Activated T-cell treated with anti-CD3 and anti-CD28 coated beads, Interleukin-2, amount 50 U/mL, for 4 hours (primary cell): ENCODE results near the gene AHCY. TPM values are rescaled to one million over a fixed set of nuclear protein-coding genes. Genes with fewer than 3 reads are reported as not detected.
"Not testable (repeated sequence)": the region's sequence is repeated elsewhere in the genome, so short reads cannot be mapped to it uniquely, and the experiment has no call there.

Experiments
- ATAC-seq, 2 donors: fragments of 200-7000 bp; cut with Tn5 transposase; one replicate each; pipeline ENCODE4 v1.10.0; 2021
- DNase-seq: peaks from one replicate; pipeline ENCODE4 v3.0.0-alpha.2; 2020
- H3K27me3 Mint-ChIP-seq: one replicate; pipeline ENCODE4 v1.8.0; 2021; ENCODE audit warnings: low read depth, mixed read lengths
- H3K36me3 Mint-ChIP-seq: one replicate; pipeline ENCODE4 v1.8.0; 2022; ENCODE audit warnings: mixed read lengths; ENCODE audit not compliant: insufficient read depth
- H3K4me1 Mint-ChIP-seq: one replicate; pipeline ENCODE4 v1.8.0; 2021; ENCODE audit warnings: low read depth, mixed read lengths
- H3K4me3 Mint-ChIP-seq: one replicate; pipeline ENCODE4 v1.8.0; 2021; ENCODE audit warnings: mild to moderate bottlenecking, moderate library complexity, mixed read lengths
- H3K9me3 Mint-ChIP-seq: one replicate; pipeline ENCODE4 v1.8.0; 2021; ENCODE audit warnings: mixed read lengths
- total RNA-seq, 3 donors: library from RNA; stranded (reverse); gene quantifications; one replicate each; pipeline ENCODE4 v1.2.1, GENCODE V29; 2021

AHCY gene
- 100 to 1,000 TPM; 172 to 217 (median 189) TPM for total RNA-seq

DNA sequence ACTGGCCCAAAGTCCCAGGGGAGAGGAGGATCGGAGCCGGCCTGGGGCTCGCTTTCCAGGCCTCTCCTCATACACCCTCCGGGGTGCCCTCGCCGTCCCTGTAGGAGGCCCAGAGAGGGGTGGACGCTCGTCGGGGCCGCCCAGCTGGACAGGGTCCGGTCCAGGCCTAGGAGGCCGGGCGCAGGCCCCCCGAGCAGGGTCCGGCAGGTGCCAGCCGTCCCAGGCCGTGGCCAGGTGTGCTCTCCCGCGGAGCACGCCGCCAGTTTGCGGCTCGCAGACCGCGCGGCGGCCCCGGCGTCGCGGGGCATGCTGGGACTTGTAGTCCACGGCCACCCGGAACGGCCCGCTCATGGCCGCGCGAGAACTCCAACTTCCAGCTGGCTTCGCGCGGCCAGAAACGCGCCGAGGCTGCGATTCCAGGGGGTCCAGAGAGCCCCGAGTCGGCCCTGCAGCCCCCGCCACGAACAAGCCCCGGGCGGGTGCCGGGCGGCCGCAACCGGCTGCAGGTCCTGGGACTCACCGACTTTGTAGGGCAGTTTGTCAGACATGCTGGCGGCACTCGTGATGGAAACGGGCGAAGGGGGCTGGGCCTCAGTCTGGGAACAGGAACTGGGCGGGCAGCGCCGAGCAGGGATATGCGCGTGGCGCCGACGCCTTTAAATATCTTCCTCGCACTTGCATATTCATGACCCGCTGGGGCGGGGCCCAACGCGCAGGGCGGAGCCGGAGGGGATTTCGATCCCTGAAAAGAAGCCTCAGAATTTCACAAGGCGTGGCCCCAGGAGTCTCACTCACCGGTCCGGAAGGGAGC lies at the start of gene AHCY:
TSS of gene AHCY (minus strand) at position 633 of the 811 bp plus-strand sequence. CDS start at position 548, 85 bp downstream.
- Mint-ChIP-seq H3K4me3 (peak within 1 kb of the TSS; percentile 89), H3K9me3 (no peaks in the 10 kb centered on the region), H3K36me3 (no peaks in the 10 kb centered on the region), H3K4me1 (peaks cover 18% of the 10 kb centered on the region), H3K27me3 (no peaks in the 10 kb centered on the region)
- DNase-seq (peak; percentile 90), ATAC-seq (peak; percentile 95 to 96)

DNA sequence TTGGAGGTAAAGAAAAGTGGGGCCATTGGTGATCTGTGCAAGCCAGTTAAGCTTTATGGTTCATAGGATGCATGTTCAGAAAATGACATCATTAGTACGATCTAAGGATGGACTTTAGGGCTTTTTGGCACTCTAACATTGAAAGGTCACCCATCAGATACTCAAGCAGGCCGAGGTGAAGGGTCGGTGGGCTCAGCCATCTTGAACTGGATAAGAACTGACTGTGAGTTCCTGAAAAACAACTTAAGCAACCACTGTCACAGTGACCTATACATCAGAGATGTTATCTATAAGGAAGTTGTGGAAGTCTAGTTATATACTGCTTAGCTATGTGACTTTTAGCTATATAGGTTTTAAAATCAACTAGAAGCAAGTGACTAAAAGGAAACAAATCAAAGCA lies 46.9 kb upstream of the AHCY start:
- H3K4me3 Mint-ChIP-seq: no peak overlapping the region
- H3K36me3 Mint-ChIP-seq: no peaks in the 10 kb centered on the region
- DNase-seq: no peak
- no peaks in the 10 kb centered on the region for H3K27me3 Mint-ChIP-seq
- H3K9me3 Mint-ChIP-seq: no peaks in the 10 kb centered on the region
- peaks cover 5% of the 10 kb centered on the region for H3K4me1 Mint-ChIP-seq
- no peak for ATAC-seq

GRCh38 chr20:34347571-34347970 lies 44.4 kb upstream of the AHCY start:
- ATAC-seq: no peak
- Mint-ChIP-seq H3K27me3 (no peaks in the 10 kb centered on the region), H3K9me3 (no peaks in the 10 kb centered on the region), H3K4me1 (peaks cover 5% of the 10 kb centered on the region), H3K4me3 (no peak overlapping the region), H3K36me3 (no peaks in the 10 kb centered on the region)
- no peak for DNase-seq

DNA sequence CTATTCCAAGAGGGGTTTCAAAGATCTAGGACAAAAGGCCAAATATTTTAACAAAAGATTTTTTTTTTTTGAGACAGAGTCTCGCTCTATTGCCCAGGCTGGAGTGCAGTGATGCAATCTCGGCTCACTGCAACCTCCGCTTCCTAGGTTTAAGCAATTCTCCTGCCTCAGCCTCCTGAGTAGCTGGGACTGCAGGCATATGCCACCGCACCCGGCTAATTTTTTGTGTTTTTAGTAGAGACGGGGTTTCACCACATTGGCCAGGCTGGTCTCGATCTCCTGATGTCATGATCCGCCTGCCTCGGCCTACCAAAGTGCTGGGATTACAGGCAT lies 43.3 kb upstream of the AHCY start:
- DNase-seq, ATAC-seq, H3K27me3 Mint-ChIP-seq, H3K4me3 Mint-ChIP-seq, H3K36me3 Mint-ChIP-seq, H3K4me1 Mint-ChIP-seq, H3K9me3 Mint-ChIP-seq: not testable (repeated sequence)

DNA sequence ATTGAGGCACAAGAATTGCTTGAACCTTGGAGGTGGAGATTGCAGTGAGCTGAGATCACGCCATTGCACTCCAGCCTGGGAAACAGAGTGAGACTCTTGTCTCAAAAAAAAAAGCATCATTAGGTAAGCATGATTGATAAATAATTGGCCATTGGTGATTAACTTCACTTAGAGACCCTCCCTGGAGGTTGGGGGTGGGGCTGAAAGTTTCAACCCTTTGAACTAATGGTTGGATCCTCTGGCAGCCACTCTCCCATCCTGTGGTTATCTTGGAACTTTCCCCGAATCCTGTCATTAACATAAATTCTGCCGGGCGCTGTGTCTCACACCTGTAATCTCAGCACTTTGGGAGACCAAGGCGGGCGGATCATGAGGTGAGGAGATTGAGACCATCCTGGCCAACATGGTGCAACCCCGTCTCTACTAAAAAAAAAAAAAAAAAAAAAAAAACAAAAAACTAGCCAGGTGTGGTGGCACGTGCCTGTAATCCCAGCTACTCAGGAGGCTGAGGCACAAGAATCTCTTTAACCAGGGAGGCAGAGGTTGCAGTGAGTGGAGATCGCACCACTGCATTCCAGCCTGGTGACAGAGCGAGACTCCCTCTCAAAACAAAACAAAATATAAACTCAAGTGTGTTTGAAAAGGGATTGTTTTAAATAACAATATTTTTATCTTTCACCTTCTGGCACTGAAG lies 42.8 kb upstream of the AHCY start:
- ATAC-seq, H3K4me1 Mint-ChIP-seq, H3K4me3 Mint-ChIP-seq, DNase-seq, H3K36me3 Mint-ChIP-seq, H3K9me3 Mint-ChIP-seq, H3K27me3 Mint-ChIP-seq: not testable (repeated sequence)

- Mint-ChIP-seq H3K36me3 (no peaks in the 10 kb centered on the region), H3K27me3 (no peaks in the 10 kb centered on the region), H3K4me1 (peaks cover 5% of the 10 kb centered on the region), H3K9me3 (no peaks in the 10 kb centered on the region), H3K4me3 (no peak overlapping the region)
- DNase-seq (no peak), ATAC-seq (no peak)
Observed at GRCh38 chr20:34345402-34345736, 42.2 kb upstream of the AHCY start.

DNA sequence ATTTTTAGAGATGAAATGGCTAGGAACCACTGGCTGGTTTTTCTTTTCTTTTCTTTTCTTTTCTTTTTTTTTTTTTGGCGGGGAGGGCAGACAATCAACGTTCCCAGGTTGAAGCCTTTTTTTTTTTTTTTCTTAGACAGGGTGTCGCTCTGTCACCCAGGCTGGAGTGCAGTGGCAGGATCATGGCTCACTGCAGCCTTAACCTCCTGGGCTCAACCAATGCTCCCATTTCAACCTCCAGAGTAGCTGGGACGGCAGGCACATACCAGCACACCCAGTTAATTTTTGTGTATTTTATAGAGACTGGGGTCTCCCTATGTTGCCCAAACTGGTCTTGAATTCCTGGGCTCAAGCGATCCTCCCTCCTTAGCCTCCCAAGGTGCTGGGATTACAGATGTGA lies 41.1 kb upstream of the AHCY start:
- ATAC-seq (no peak), DNase-seq (no peak)
- H3K27me3 Mint-ChIP-seq: no peaks in the 10 kb centered on the region
- no peaks in the 10 kb centered on the region for H3K9me3 Mint-ChIP-seq
- H3K4me3 Mint-ChIP-seq: no peak overlapping the region
- no peaks in the 10 kb centered on the region for H3K36me3 Mint-ChIP-seq
- H3K4me1 Mint-ChIP-seq: no peaks in the 10 kb centered on the region

GRCh38 chr20:34343458-34344211 lies 40.5 kb upstream of the AHCY start:
- H3K4me1 Mint-ChIP-seq: no peaks in the 10 kb centered on the region
- no peaks in the 10 kb centered on the region for H3K27me3 Mint-ChIP-seq
- H3K4me3 Mint-ChIP-seq: no peak overlapping the region
- no peak for DNase-seq
- no peaks in the 10 kb centered on the region for H3K36me3 Mint-ChIP-seq
- ATAC-seq: no peak
- H3K9me3 Mint-ChIP-seq: no peaks in the 10 kb centered on the region

- DNase-seq, H3K36me3 Mint-ChIP-seq: not testable (repeated sequence)
Observed at GRCh38 chr20:34341199-34341598, 38.0 kb upstream of the AHCY start.

DNA sequence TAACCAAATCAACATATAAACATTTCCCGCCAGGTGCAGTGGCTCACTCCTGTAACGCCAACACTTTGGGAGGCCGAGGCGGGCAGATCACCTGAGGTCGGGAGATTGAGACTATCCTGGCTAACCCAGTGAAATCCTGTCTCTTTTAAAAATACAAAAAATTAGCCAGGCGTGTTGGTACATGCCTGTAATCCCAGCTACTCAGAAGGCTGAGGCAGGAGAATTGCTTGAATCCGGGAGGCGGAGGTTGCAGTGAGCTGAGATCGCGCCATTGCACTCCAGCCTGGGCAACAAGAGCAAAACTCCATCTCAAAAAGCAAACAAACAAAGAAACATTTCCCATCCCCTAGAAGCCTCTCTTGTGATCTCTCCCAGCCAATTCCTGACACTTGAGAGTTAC lies 37.6 kb upstream of the AHCY start:
- H3K27me3 Mint-ChIP-seq, DNase-seq, ATAC-seq, H3K9me3 Mint-ChIP-seq, H3K4me1 Mint-ChIP-seq, H3K4me3 Mint-ChIP-seq, H3K36me3 Mint-ChIP-seq: not testable (repeated sequence)

More at GRCh38 chr20:34341199-34341598, 38.0 kb upstream of the AHCY start:
- not testable (repeated sequence) for H3K9me3 Mint-ChIP-seq, ATAC-seq, H3K4me3 Mint-ChIP-seq, H3K4me1 Mint-ChIP-seq, H3K27me3 Mint-ChIP-seq

GRCh38 chr20:34337982-34338726 lies 35.0 kb upstream of the AHCY start:
- Mint-ChIP-seq H3K4me3 (peak overlapping the region; percentile 42), H3K9me3 (no peaks in the 10 kb centered on the region), H3K27me3 (no peaks in the 10 kb centered on the region), H3K4me1 (peaks cover 5% of the 10 kb centered on the region), H3K36me3 (no peaks in the 10 kb centered on the region)
- DNase-seq (no peak), ATAC-seq (no peak)

- DNase-seq (no peak), ATAC-seq (no peak)
- H3K27me3 Mint-ChIP-seq: no peaks in the 10 kb centered on the region
- H3K4me3 Mint-ChIP-seq: no peak overlapping the region
- peaks cover 5% of the 10 kb centered on the region for H3K4me1 Mint-ChIP-seq
- H3K9me3 Mint-ChIP-seq: no peaks in the 10 kb centered on the region
- no peaks in the 10 kb centered on the region for H3K36me3 Mint-ChIP-seq
Observed at GRCh38 chr20:34337544-34337943, 34.4 kb upstream of the AHCY start.

DNA sequence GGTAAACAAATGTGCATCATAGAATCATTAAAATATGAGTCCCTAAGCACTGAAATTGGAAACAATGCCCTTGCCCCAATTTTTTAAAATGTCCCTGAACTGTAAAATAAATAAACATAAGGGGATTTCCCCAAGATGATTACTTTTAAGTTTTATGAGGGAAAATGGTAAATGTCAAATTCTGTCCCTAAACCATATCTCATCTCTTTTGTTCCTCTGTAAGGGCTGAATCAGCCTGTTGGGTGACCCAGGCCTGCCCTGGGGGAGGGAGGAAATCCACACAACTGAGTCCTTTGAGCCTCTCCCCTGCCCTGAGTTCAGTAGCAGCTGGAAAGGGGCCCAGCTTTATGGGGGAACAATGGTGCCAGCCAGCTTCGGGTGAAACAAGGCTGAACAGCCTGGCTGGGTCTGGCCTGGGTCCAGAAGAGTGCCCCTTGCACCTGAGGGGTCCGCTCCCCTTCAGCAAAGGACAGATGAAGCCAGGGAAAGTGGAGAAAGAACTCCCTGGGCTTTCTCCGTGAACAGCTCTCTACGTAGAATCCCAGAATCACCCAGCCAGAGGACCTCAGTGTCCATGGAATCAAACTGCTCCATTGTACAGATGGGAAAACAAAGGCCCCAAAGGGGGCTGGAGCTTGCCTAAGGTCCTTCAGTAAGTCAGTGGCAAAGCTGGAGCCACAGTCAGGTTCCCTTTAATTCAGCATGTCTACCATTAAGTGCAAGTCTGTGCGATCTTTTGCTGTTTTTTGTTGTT lies 31.7 kb upstream of the AHCY start:
- ATAC-seq (no peak), DNase-seq (no peak)
- Mint-ChIP-seq H3K36me3 (no peaks in the 10 kb centered on the region), H3K27me3 (no peaks in the 10 kb centered on the region), H3K4me3 (no peak overlapping the region), H3K4me1 (peaks cover 5% of the 10 kb centered on the region), H3K9me3 (no peaks in the 10 kb centered on the region)

DNA sequence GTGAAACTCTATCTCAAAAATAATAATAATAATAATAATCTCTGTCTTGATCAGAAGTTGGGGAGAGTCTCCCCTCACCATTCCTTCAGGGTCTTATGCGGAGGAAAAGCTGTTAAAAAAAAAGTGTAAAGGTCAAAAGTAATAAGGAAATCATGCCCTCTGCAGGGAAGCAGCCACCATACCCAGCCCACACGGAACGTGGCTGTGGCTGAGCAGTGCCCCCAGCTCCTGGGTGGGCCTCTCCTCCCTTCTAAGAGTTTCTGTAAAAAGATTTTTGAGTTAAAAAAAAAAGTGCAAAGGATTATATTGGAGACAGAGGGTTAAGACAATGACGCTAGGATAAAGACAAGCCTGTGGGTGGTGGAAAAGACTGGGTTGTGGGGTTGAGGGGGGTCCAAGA lies 30.6 kb upstream of the AHCY start:
- no peaks in the 10 kb centered on the region for H3K9me3 Mint-ChIP-seq
- H3K36me3 Mint-ChIP-seq: no peaks in the 10 kb centered on the region
- ATAC-seq (no peak), DNase-seq (no peak)
- H3K27me3 Mint-ChIP-seq: no peaks in the 10 kb centered on the region
- peaks cover 5% of the 10 kb centered on the region for H3K4me1 Mint-ChIP-seq
- no peak overlapping the region for H3K4me3 Mint-ChIP-seq
